ENCODE data around the gene OR1L1. TPM values are rescaled to one million over a fixed set of nuclear protein-coding genes. Genes with fewer than 3 reads are reported as not detected.

Gene OR1L1
- not detected in 2 replicates for total RNA-seq (2014; rRNA removed; shearing (Covaris generic))

DNA sequence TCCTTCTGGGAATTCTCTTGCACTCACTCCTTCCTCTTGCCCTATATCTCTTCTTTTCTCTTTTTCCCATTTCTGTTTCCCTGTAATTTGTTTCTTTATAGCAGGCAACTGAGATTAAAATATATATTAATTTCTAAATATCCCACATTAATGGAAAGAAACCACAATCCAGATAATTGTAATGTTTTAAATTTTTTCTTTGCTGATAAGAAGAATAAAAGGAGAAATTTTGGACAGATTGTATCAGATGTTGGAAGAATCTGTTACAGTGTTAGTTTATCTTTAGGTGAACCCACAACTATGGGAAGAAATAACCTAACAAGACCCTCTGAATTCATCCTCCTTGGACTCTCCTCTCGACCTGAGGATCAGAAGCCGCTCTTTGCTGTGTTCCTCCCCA, at the start of gene OR1L1:
TSS of gene OR1L1 (plus strand) at position 301 of the 400 bp plus-strand sequence. CDS start at position 301, 0 bp downstream.
- no peak for DNase-seq (ENCODE audit: low spot score)

GRCh38 chr9:122614362-122614761, 47.2 kb upstream of the OR1L1 start, which contains the start of gene OR1Q1:
Gene OR1Q1, plus strand, starts transcription at chr9:122614738. Its CDS starts 0 bp downstream, at chr9:122614738.
- DNase-seq (ENCODE audit: low spot score), result no peak

GRCh38 chr9:122619996-122620395, 41.5 kb upstream of the OR1L1 start:
- no peak for DNase-seq (ENCODE audit: low spot score)

DNA sequence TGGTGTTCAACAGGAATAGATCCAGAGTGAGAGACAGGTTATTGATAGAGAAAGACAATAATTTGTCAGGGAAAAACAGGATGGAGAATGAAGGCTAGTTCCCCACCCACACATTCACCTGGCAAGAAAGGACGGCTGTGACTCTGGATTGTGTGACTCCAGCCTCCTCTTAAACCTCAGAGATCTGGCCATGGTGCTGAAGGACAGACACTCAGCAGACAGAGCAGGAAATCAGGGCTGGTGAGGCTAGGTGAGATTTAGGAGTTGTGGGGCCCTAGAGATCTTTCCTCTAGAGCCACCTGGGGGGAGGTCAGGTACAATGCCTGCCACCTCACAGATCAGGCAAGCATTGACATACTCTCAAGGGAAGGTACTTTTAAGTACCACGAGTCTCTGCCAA, 19.3 kb upstream of the OR1L1 start:
- DNase-seq (ENCODE audit: low spot score), result no peak

GRCh38 chr9:122656378-122656777, 5.1 kb upstream of the OR1L1 start:
- no peak for DNase-seq (ENCODE audit: low spot score)

DNA sequence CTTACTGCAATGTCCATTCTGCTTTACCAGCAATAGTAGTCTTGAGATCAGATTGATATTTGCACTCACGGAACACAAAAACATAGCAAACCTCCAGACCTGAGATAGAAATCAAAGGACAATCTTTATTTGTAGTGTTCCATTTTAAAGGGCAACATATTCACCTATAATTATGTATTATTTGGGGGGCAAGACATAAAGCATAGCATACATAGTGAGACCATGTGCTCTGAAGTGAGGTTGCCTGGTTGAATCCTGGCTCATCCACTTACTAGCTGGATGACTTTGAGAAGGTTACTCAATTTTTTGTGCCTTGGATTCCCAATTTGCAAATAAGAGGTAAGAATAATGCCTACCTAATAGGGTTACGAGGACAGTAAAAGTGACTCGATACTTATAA, 4.0 kb upstream of the OR1L1 start, which contains the start of gene OR1B1:
TSS of gene OR1B1 (minus strand) at position 101 of the 400 bp plus-strand sequence.
- DNase-seq (ENCODE audit: low spot score), result no peak

- no peak for DNase-seq (ENCODE audit: low spot score)
These were observed 11.0 kb downstream of the OR1L1 start for GRCh38 chr9:122672481-122672880.

- DNase-seq (ENCODE audit: low spot score), result no peak
These were observed 23.3 kb downstream of the OR1L1 start for GRCh38 chr9:122684851-122685250.

DNA sequence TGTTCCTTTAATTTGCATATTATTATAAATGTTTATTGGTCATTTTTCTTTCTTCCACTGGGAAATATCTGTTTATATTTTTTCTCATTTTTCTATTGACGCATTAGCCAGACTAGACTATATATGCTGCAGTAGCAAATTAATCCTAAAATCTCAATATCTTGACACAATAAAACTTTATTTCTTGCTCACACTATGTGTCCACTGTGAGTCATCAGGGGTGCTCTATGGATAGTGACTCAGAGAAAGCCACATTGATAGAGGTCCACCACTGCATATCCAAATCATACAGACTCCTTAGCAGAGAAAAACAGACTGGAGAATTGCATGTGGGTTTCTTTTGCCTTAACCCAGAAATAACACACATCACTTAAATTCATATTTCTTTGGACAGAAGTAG, 34.2 kb downstream of the OR1L1 start:
- no peak for DNase-seq (ENCODE audit: low spot score)

Other genes with a start within 250 kb of the OR1L1 start
- not detected in 2 replicates for gene OR1J1, start 183.8 kb upstream of the OR1L1 start, total RNA-seq (2014; rRNA removed; shearing (Covaris generic))
- gene OR1J2, start 150.9 kb upstream of the OR1L1 start, total RNA-seq (2014; rRNA removed; shearing (Covaris generic)), result not detected in 2 replicates
- not detected in 2 replicates for gene OR1J4, start 142.6 kb upstream of the OR1L1 start, total RNA-seq (2014; rRNA removed; shearing (Covaris generic))
- gene OR1N1, start 134.4 kb upstream of the OR1L1 start, total RNA-seq (2014; rRNA removed; shearing (Covaris generic)), result not detected in 2 replicates
- gene OR1N2, start 108.6 kb upstream of the OR1L1 start, total RNA-seq (2014; rRNA removed; shearing (Covaris generic)), result not detected in 2 replicates
- not detected in 2 replicates for gene OR1L8, start 78.3 kb upstream of the OR1L1 start, total RNA-seq (2014; rRNA removed; shearing (Covaris generic))
- not detected in 2 replicates for gene OR1Q1, start 47.0 kb upstream of the OR1L1 start, total RNA-seq (2014; rRNA removed; shearing (Covaris generic))
- gene OR1B1, start 4.1 kb upstream of the OR1L1 start, total RNA-seq (2014; rRNA removed; shearing (Covaris generic)), result not detected in 2 replicates
- not detected in 2 replicates for gene OR1L3, start 13.4 kb downstream of the OR1L1 start, total RNA-seq (2014; rRNA removed; shearing (Covaris generic))
- not detected in 2 replicates for gene OR1L4, start 62.3 kb downstream of the OR1L1 start, total RNA-seq (2014; rRNA removed; shearing (Covaris generic))
- not detected in 2 replicates for gene OR1L6, start 80.6 kb downstream of the OR1L1 start, total RNA-seq (2014; rRNA removed; shearing (Covaris generic))
- gene OR5C1, start 127.2 kb downstream of the OR1L1 start, total RNA-seq (2014; rRNA removed; shearing (Covaris generic)), result not detected in 2 replicates
- not detected in 2 replicates for gene OR1K1, start 138.4 kb downstream of the OR1L1 start, total RNA-seq (2014; rRNA removed; shearing (Covaris generic))
- 51.6 and 54.3 TPM in 2 replicates for gene PDCL, start 166.9 kb downstream of the OR1L1 start, total RNA-seq (2014; rRNA removed; shearing (Covaris generic))
- 59.9 and 62.0 TPM in 2 replicates for gene RC3H2, start 243.6 kb downstream of the OR1L1 start, total RNA-seq (2014; rRNA removed; shearing (Covaris generic))